Epidermal melanocyte (primary cell): ENCODE data around the gene FAM3D.
"Not testable (repeated sequence)": the region's sequence is repeated elsewhere in the genome, so short reads cannot be mapped to it uniquely, and the experiment has no call there.

Experiments
- DNase-seq: peaks from one replicate; pipeline ENCODE4 v3.0.0; 2011; ENCODE audit warnings: low spot score; ENCODE audit not compliant: insufficient read length

The FAM3D gene

GRCh38 chr3:58683466-58683865 lies 16.9 kb upstream of the FAM3D start:
- DNase-seq = no peak

GRCh38 chr3:58683001-58683458 lies 16.5 kb upstream of the FAM3D start:
- DNase-seq = no peak

GRCh38 chr3:58681863-58682262 lies 15.3 kb upstream of the FAM3D start:
- no peak for DNase-seq

- no peak for DNase-seq
Measured at GRCh38 chr3:58680879-58681525, 14.4 kb upstream of the FAM3D start.

GRCh38 chr3:58679974-58680666 lies 13.5 kb upstream of the FAM3D start:
- DNase-seq = no peak

GRCh38 chr3:58679446-58679845 lies 12.9 kb upstream of the FAM3D start:
- DNase-seq = no peak

GRCh38 chr3:58678177-58678970 lies 11.8 kb upstream of the FAM3D start:
- not testable (repeated sequence) for DNase-seq

- DNase-seq = no peak
Measured at GRCh38 chr3:58672880-58673279, 6.3 kb upstream of the FAM3D start.

- no peak for DNase-seq
Measured at GRCh38 chr3:58672451-58672850, 5.9 kb upstream of the FAM3D start.

- no peak for DNase-seq
Measured at GRCh38 chr3:58670506-58671135, 4.0 kb upstream of the FAM3D start.

- no peak for DNase-seq
Measured at GRCh38 chr3:58668247-58668646, 1.7 kb upstream of the FAM3D start.

- no peak for DNase-seq
Measured at GRCh38 chr3:58667704-58668103, 1.1 kb upstream of the FAM3D start.

- no peak for DNase-seq
Measured at GRCh38 chr3:58667229-58667628, 655 bp upstream of the FAM3D start.

GRCh38 chr3:58665405-58665804 lies 1.2 kb downstream of the FAM3D start:
- no peak for DNase-seq

GRCh38 chr3:58664611-58665010 lies 2.0 kb downstream of the FAM3D start:
- no peak for DNase-seq

GRCh38 chr3:58661836-58662420 lies 4.6 kb downstream of the FAM3D start:
- DNase-seq = no peak

- no peak for DNase-seq
Measured at GRCh38 chr3:58660998-58661397, 5.6 kb downstream of the FAM3D start.

GRCh38 chr3:58659051-58659675 lies 7.4 kb downstream of the FAM3D start:
- no peak for DNase-seq

GRCh38 chr3:58658508-58658907 lies 8.1 kb downstream of the FAM3D start:
- DNase-seq = no peak

- DNase-seq = no peak
Measured at GRCh38 chr3:58657571-58658141, 8.9 kb downstream of the FAM3D start.
